Activated T-helper 1 cell treated with Interleukin-2 at 50 U/mL for 16 hours (primary cell): Measurements from ENCODE around the gene STK32B.
"Not testable (repeated sequence)": the region's sequence is repeated elsewhere in the genome, so short reads cannot be mapped to it uniquely, and the experiment has no call there.

Experiments
- DNase-seq: peaks from one replicate; pipeline ENCODE4 v3.0.0-alpha.2; 2020; ENCODE audit warnings: low read depth

The STK32B gene

GRCh38 chr4:5266991-5267390 lies 215.7 kb downstream of the STK32B start:
- no peak for DNase-seq

GRCh38 chr4:5267408-5267807 lies 216.1 kb downstream of the STK32B start:
- DNase-seq = no peak

GRCh38 chr4:5276475-5277075 lies 225.3 kb downstream of the STK32B start:
- DNase-seq = no peak

- no peak for DNase-seq
These were observed 225.8 kb downstream of the STK32B start for GRCh38 chr4:5277079-5277478.

- DNase-seq = no peak
These were observed 226.9 kb downstream of the STK32B start for GRCh38 chr4:5278213-5278612.

- DNase-seq = not testable (repeated sequence)
These were observed 228.8 kb downstream of the STK32B start for GRCh38 chr4:5280069-5280468.

- DNase-seq = no peak
These were observed 229.5 kb downstream of the STK32B start for GRCh38 chr4:5280828-5281227.

- DNase-seq = no peak
These were observed 232.6 kb downstream of the STK32B start for GRCh38 chr4:5283837-5284236.

GRCh38 chr4:5284517-5284916 lies 233.2 kb downstream of the STK32B start:
- no peak for DNase-seq

- DNase-seq = no peak
These were observed 240.8 kb downstream of the STK32B start for GRCh38 chr4:5292101-5292500.

GRCh38 chr4:5298000-5298787 lies 246.9 kb downstream of the STK32B start:
- DNase-seq = not testable (repeated sequence)

- DNase-seq = no peak
These were observed 249.0 kb downstream of the STK32B start for GRCh38 chr4:5300283-5300682.

- DNase-seq = no peak
These were observed 256.6 kb downstream of the STK32B start for GRCh38 chr4:5307928-5308327.

- DNase-seq = no peak
These were observed 271.0 kb downstream of the STK32B start for GRCh38 chr4:5322321-5322720.

- DNase-seq = no peak
These were observed 279.2 kb downstream of the STK32B start for GRCh38 chr4:5330339-5330989.

- DNase-seq = no peak
These were observed 286.5 kb downstream of the STK32B start for GRCh38 chr4:5337731-5338130.

- DNase-seq = no peak
These were observed 287.3 kb downstream of the STK32B start for GRCh38 chr4:5338531-5338930.

GRCh38 chr4:5340991-5341451 lies 289.7 kb downstream of the STK32B start:
- no peak for DNase-seq

GRCh38 chr4:5341526-5341925 lies 290.2 kb downstream of the STK32B start:
- no peak for DNase-seq

GRCh38 chr4:5355846-5356245 lies 304.6 kb downstream of the STK32B start:
- no peak for DNase-seq

- DNase-seq = no peak
These were observed 306.6 kb downstream of the STK32B start for GRCh38 chr4:5357870-5358269.

- no peak for DNase-seq
These were observed 310.7 kb downstream of the STK32B start for GRCh38 chr4:5361968-5362367.

- no peak for DNase-seq
These were observed 313.1 kb downstream of the STK32B start for GRCh38 chr4:5364406-5364805.
